ENCODE data around the gene TFPI2.
"Not testable (repeated sequence)": the region's sequence is repeated elsewhere in the genome, so short reads cannot be mapped to it uniquely, and the experiment has no call there.

Gene TFPI2

GRCh38 chr7:93890464-93891068, at the start of gene TFPI2:
TSS of gene TFPI2 (minus strand) at chr7:93890753. CDS start at chr7:93890678, 75 bp downstream.
- no peak for DNase-seq

DNA sequence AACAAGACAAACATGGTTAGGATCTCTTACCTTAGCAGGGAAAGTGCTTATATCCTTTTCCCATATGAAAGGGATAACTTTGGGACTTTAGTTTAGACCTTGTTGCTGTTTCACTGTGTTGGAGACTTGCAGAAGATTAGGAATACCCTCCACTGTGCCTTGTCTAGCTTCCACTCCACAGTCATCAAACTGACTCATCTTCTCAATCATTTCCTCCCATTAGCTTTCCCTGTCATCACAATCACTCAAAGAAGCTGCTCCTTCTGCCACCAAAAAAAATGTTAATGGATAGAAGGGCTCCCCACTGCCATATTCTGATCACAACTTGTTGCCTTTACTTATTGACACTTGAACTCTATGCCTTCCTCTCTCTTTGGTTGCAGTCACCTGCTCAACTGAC, 47.7 kb upstream of the TFPI2 start:
- no peak for DNase-seq

- DNase-seq: no peak
Measured at GRCh38 chr7:93937818-93938217, 47.3 kb upstream of the TFPI2 start.

DNA sequence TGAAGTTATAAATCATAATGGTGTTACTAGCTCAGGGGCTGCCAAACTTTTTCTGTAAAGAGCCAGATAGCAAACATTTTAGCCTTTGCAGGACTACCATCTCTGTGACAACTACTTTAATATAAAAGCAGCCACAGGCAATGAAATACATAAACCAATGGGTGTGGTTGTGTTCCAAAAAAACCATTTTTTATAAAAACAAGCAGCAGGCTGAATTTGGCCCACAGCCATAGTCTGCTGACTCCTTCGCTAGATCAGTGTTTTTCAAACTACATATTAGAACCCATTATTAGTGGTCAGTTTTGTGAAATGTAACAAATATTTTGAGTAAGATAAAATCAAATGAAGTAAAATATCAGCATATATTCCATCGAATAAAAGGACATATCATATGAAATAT, 44.5 kb upstream of the TFPI2 start:
- no peak for DNase-seq

- DNase-seq: no peak
Measured at GRCh38 chr7:93933156-93933555, 42.6 kb upstream of the TFPI2 start.

GRCh38 chr7:93931655-93932054, 41.1 kb upstream of the TFPI2 start:
- DNase-seq: no peak

DNA sequence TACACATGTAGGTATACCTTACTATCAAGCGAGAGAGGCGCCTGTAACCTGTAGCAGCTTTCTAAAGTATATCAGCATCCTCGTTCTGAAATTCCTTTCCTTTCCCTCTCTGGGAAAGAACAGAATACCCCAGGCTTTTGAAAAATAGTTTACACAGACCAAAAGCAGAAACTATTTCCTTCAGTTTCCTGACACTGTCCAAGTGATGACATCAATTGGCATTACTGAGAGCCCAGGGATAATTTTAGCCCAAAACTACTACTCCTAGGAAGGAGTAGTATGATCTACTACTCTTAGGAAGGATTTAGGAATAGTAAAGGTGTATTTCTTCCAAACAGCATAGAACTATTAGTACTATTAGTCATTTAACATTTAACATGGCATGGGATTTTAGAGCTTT, 37.0 kb upstream of the TFPI2 start:
- DNase-seq: no peak

GRCh38 chr7:93926800-93927199, 36.2 kb upstream of the TFPI2 start:
- no peak for DNase-seq

GRCh38 chr7:93923942-93924341, 33.4 kb upstream of the TFPI2 start:
- DNase-seq: no peak

- no peak for DNase-seq
Measured at GRCh38 chr7:93923296-93923695, 32.7 kb upstream of the TFPI2 start.

- no peak for DNase-seq
Measured at GRCh38 chr7:93921607-93922566, 31.3 kb upstream of the TFPI2 start, which contains the start of gene GNG11. TSS of gene GNG11 (plus strand) at chr7:93921735. CDS start at chr7:93922138, 403 bp downstream.

DNA sequence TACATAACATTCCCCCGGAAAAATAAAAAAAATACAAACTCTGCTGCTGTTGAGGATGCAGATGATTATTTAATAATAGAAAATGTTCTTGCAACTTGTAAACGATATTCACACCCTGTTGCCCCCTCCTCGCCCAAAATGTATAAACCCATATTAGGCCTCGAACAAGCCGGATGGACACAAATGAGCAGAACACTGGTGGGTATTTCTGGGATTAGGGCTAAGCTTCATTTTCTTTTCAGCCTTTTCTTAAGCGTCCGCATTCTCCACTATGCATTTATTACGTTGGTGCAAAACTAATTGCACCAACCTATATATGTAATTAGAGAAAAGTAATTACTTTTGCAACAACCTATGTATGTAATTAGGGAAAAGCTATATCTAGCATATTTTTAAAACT, 30.6 kb upstream of the TFPI2 start:
- DNase-seq: no peak

- no peak for DNase-seq
Measured at GRCh38 chr7:93920496-93921182, 30.1 kb upstream of the TFPI2 start.

- not testable (repeated sequence) for DNase-seq
Measured at GRCh38 chr7:93916315-93916714, 25.8 kb upstream of the TFPI2 start.

DNA sequence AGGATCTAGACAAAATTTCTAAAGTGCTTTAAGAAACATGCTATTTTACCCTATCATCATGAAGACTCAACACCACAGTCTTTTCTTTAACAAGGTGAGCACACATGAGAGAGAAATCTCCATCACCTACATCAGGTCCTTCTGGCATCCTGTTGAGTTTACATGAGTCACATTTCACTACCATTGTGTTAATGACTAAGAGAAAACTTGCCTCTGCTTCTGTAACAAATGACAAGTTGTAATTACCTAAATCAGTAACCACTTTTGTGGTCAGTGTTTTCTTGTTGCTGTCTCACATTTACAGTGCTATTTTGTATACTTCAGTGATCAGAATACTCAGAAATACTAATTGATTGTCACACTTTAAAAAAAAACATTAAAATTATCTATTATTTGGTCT, 25.3 kb upstream of the TFPI2 start:
- DNase-seq: not testable (repeated sequence)

GRCh38 chr7:93915206-93915842, 24.8 kb upstream of the TFPI2 start:
- not testable (repeated sequence) for DNase-seq

DNA sequence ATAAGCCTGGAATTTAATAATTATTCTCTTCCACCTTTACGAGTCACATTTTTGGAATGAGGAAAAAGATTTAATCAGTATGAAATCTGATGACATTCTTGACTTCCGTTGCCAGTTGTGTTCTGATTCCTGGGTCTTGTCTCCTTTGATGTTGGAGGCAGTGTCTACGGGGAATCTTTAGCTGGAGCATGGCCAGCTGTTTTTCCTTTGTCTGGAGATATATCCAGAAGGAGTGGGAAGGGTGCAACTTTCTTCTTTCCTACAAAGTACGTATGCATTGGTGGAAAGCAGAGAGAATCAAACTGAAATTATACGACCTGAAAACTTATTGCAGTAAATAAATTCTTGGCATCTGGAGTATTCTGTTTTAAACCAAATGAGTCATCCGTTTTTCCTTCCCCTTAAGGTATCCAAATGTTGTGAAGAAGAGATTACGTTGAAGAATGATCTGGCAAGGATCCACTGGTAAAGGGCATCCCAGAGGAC, 24.1 kb upstream of the TFPI2 start:
- DNase-seq: no peak

DNA sequence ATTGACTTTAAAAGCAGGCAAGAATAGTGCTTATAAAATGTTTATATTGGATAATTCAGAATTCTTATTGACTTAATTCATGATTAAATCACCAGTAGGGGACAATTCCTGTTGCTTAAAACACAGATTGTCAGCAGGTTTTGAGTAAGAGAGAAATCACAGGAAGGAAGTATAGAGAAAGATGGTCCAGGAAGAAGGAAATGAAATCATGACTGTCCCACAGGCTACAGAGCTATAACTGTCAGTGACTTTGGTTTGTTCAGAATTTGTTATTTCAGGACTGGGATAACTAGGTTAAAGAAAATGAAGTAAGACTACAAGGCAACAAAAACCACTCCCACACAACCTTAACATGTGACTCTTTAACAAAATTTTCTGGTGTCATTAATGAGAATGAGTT, 22.6 kb upstream of the TFPI2 start:
- DNase-seq: no peak

GRCh38 chr7:93911661-93912060, 21.1 kb upstream of the TFPI2 start:
- DNase-seq: not testable (repeated sequence)

- not testable (repeated sequence) for DNase-seq
Measured at GRCh38 chr7:93911242-93911641, 20.7 kb upstream of the TFPI2 start.

DNA sequence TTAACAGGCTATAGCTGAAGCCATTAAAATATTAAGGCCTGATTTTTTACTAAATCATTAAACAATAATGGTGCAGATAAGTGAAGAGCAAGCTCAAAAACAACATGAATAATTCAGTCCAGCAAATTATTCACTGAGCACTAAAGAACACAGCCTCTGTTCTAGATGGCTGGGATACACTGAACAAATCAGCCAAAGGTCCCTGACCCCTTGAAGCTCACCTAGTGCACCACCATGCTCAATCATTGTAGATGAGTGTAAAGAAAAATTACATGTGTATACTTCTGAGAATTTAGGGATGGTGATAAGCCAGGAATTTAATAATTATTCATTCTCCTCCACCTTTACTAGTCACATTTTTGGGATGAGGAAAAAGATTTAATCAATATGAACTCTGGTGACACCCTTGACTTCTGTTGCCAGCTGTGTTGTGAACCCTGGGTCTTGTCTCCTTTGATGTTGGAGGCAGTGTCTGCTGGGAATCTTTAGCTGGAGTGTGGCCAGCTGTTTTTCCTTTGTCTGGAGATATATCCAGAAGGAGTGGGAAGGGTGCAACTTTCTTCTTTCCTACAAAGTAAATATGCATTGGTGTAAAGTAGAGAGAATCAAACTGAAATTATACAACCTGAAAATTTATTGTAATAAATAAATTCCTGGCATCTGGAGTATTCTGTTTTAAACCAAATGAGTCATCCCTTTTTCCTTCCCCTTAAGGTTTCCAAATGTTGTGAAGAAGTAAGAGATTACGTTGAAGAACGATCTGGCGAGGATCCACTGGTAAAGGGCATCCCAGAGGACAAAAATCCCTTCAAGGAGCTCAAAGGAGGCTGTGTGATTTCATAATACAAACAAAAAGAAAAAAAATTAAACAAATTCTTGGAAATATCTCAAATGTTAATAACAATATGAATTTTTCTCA, 19.8 kb upstream of the TFPI2 start:
- no peak for DNase-seq

- DNase-seq: no peak
Measured at GRCh38 chr7:93906267-93906666, 15.7 kb upstream of the TFPI2 start, which contains the start of gene GNGT1. TSS of gene GNGT1 (plus strand) at chr7:93906567. CDS start at chr7:93906747, 180 bp downstream.
